ENCODE measurements around the gene CYP1B1.
"Not testable (repeated sequence)": the region's sequence is repeated elsewhere in the genome, so short reads cannot be mapped to it uniquely, and the experiment has no call there.

Gene CYP1B1

GRCh38 chr2:38075507-38076151 lies at the start of gene CYP1B1:
Gene CYP1B1 (minus strand): TSS chr2:38076151. CDS start chr2:38075388, 763 bp downstream.
- DNase-seq (ENCODE audit: low read depth, low spot score), result no peak

GRCh38 chr2:38125007-38125406 lies 49.1 kb upstream of the CYP1B1 start:
- DNase-seq (ENCODE audit: low read depth, low spot score), result no peak

GRCh38 chr2:38123911-38124310 lies 48.0 kb upstream of the CYP1B1 start:
- DNase-seq (ENCODE audit: low read depth, low spot score), result no peak

- DNase-seq (ENCODE audit: low read depth, low spot score), result no peak
Measured at GRCh38 chr2:38122344-38122743, 46.4 kb upstream of the CYP1B1 start.

GRCh38 chr2:38121481-38121880 lies 45.5 kb upstream of the CYP1B1 start:
- no peak for DNase-seq (ENCODE audit: low read depth, low spot score)

GRCh38 chr2:38120829-38121228 lies 44.9 kb upstream of the CYP1B1 start:
- no peak for DNase-seq (ENCODE audit: low read depth, low spot score)

GRCh38 chr2:38120264-38120592 lies 44.3 kb upstream of the CYP1B1 start:
- DNase-seq (ENCODE audit: low read depth, low spot score), result no peak

- no peak for DNase-seq (ENCODE audit: low read depth, low spot score)
Measured at GRCh38 chr2:38116762-38117161, 40.8 kb upstream of the CYP1B1 start.

GRCh38 chr2:38115216-38116032 lies 39.5 kb upstream of the CYP1B1 start:
- peak; percentile 72 for DNase-seq (ENCODE audit: low read depth, low spot score)

- no peak for DNase-seq (ENCODE audit: low read depth, low spot score)
Measured at GRCh38 chr2:38113981-38114708, 38.2 kb upstream of the CYP1B1 start.

GRCh38 chr2:38113051-38113450 lies 37.1 kb upstream of the CYP1B1 start:
- DNase-seq (ENCODE audit: low read depth, low spot score), result no peak

GRCh38 chr2:38111350-38111749 lies 35.4 kb upstream of the CYP1B1 start:
- DNase-seq (ENCODE audit: low read depth, low spot score), result not testable (repeated sequence)

GRCh38 chr2:38109732-38110181 lies 33.8 kb upstream of the CYP1B1 start:
- no peak for DNase-seq (ENCODE audit: low read depth, low spot score)

GRCh38 chr2:38108907-38109731 lies 33.2 kb upstream of the CYP1B1 start:
- no peak for DNase-seq (ENCODE audit: low read depth, low spot score)

- DNase-seq (ENCODE audit: low read depth, low spot score), result no peak
Measured at GRCh38 chr2:38107738-38108410, 31.9 kb upstream of the CYP1B1 start.

GRCh38 chr2:38106405-38107094 lies 30.6 kb upstream of the CYP1B1 start:
- peak; percentile 57 for DNase-seq (ENCODE audit: low read depth, low spot score)

- no peak for DNase-seq (ENCODE audit: low read depth, low spot score)
Measured at GRCh38 chr2:38105922-38106321, 30.0 kb upstream of the CYP1B1 start.

GRCh38 chr2:38104598-38104997 lies 28.6 kb upstream of the CYP1B1 start:
- no peak for DNase-seq (ENCODE audit: low read depth, low spot score)

- DNase-seq (ENCODE audit: low read depth, low spot score), result no peak
Measured at GRCh38 chr2:38100328-38100727, 24.4 kb upstream of the CYP1B1 start.

All from smooth muscle cell of the brain vasculature (primary cell).